ENCODE data around the gene SUPT4H1. TPM values are rescaled to one million over a fixed set of nuclear protein-coding genes. Genes with fewer than 3 reads are reported as not detected.

Gene SUPT4H1
- total RNA-seq, 1 donor from 2014 or later = 95.7 TPM

DNA sequence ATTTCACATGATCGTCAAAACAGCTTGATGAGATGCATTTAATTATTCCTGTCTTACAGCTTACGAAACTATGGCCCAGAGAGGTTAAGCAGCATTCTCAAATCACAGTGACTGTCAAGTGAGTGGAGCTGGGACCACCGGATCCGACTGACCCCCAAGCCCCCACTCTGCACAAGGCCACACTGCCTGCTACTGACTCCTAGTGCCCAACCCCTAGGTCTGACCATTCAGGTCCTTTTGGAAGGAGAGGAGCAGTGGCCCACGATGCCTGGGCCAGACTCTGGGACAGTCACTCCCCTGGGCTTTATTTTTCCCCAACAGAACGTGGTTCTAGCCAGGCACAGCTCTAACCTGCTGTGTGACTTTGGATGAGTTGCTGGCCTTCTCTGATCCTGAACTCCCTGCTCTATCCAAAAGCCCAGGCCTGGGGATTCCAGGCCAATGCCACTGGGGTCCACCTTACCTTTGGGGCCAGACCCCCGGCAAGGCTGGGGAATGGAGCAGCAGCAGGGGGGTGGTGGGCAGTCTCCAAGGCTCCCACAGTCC is 33.3 kb downstream of the SUPT4H1 start:
- H3K36me3 Mint-ChIP-seq (ENCODE audit: insufficient read depth) = peaks cover 13% of the 10 kb centered on the region
- DNase-seq (ENCODE audit: low spot score, unreplicated experiment) = no peak
- peaks cover 1% of the 10 kb centered on the region for H3K4me1 Mint-ChIP-seq (ENCODE audit: low read depth)
- no peak for TF ChIP-seq CTCF (IDR thresholded peaks at IDR 0.05; ENCODE audit: unreplicated experiment)
- H3K9me3 Mint-ChIP-seq (ENCODE audit: low read depth) = no peaks in the 10 kb centered on the region
- H3K27ac Mint-ChIP-seq = no peak overlapping the region
- no peaks in the 10 kb centered on the region for H3K27me3 Mint-ChIP-seq
- no peak overlapping the region for H3K4me3 Mint-ChIP-seq (ENCODE audit: low read depth)

GRCh38 chr17:58318065-58318481 is 33.9 kb downstream of the SUPT4H1 start:
- H3K4me1 Mint-ChIP-seq (ENCODE audit: low read depth) = no peaks in the 10 kb centered on the region
- no peaks in the 10 kb centered on the region for H3K9me3 Mint-ChIP-seq (ENCODE audit: low read depth)
- H3K27ac Mint-ChIP-seq = no peak overlapping the region
- no peaks in the 10 kb centered on the region for H3K27me3 Mint-ChIP-seq
- no peak overlapping the region for H3K4me3 Mint-ChIP-seq (ENCODE audit: low read depth)
- TF ChIP-seq CTCF (IDR thresholded peaks at IDR 0.05; ENCODE audit: unreplicated experiment) = no peak
- no peak for DNase-seq (ENCODE audit: low spot score, unreplicated experiment)
- peaks cover 13% of the 10 kb centered on the region for H3K36me3 Mint-ChIP-seq (ENCODE audit: insufficient read depth)

DNA sequence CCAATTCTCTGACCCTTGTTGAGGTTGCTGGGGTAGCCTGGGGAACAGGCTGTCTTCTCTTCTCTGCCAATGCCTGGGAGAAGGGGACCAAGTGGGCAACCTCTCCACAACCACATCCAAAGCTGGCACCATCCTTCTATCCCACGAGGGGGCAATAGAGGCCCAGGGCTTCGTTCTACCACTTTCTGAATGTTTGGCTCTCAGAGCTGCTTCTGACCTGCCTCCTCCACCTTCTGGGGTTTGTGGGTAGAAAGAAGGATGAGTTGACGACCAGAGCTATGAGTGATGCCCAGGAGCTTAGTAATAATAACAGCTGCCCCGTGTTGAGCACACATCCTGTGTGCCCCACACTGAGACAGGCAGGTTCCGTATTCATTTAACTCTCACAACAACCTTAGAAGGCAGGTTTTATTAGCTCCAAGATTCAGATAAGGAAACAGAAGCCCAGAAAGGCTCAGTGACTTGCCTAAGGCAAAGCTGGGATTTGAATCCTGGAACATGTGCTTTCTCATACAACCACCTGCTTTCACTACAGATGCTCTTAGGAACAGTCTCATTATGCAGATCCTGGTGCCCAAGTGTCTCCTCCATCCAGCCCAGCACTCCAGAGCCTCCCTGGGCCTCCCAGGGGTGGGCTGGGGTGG is 34.5 kb downstream of the SUPT4H1 start:
- no peak overlapping the region for H3K27ac Mint-ChIP-seq
- DNase-seq (ENCODE audit: low spot score, unreplicated experiment) = no peak
- H3K36me3 Mint-ChIP-seq (ENCODE audit: insufficient read depth) = peaks cover 13% of the 10 kb centered on the region
- no peaks in the 10 kb centered on the region for H3K4me1 Mint-ChIP-seq (ENCODE audit: low read depth)
- H3K9me3 Mint-ChIP-seq (ENCODE audit: low read depth) = no peaks in the 10 kb centered on the region
- no peak overlapping the region for H3K4me3 Mint-ChIP-seq (ENCODE audit: low read depth)
- TF ChIP-seq CTCF (IDR thresholded peaks at IDR 0.05; ENCODE audit: unreplicated experiment) = peak; percentile 68
- no peaks in the 10 kb centered on the region for H3K27me3 Mint-ChIP-seq

- peaks cover 6% of the 10 kb centered on the region for H3K36me3 Mint-ChIP-seq (ENCODE audit: insufficient read depth)
- no peaks in the 10 kb centered on the region for H3K9me3 Mint-ChIP-seq (ENCODE audit: low read depth)
- TF ChIP-seq CTCF (IDR thresholded peaks at IDR 0.05; ENCODE audit: unreplicated experiment) = no peak
- H3K27ac Mint-ChIP-seq = no peak overlapping the region
- H3K4me3 Mint-ChIP-seq (ENCODE audit: low read depth) = no peak overlapping the region
- no peaks in the 10 kb centered on the region for H3K27me3 Mint-ChIP-seq
- no peaks in the 10 kb centered on the region for H3K4me1 Mint-ChIP-seq (ENCODE audit: low read depth)
- DNase-seq (ENCODE audit: low spot score, unreplicated experiment) = peak; percentile 5
These were observed 35.6 kb downstream of the SUPT4H1 start for GRCh38 chr17:58316260-58316960.

DNA sequence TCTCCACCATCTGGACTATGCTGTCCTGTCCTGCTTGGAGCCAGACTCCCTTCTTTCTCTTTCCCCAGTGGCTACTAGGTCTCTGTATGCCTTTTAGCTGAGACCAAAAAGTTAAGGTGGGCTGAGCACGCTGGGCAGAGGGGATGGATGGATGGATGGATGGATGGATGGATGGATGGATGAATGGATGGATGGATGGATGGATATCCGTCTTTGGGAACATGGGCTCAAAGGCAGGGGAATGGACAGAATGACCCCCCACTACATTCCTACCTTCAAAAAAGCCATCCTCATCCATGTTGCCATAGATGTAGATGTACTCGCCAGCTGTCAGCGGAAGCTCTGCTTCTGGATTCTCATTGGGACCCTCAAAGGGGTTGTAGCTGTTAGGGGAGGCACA is 36.3 kb downstream of the SUPT4H1 start:
- Mint-ChIP-seq H3K36me3 (ENCODE audit: insufficient read depth) (peaks cover 3% of the 10 kb centered on the region), H3K9me3 (ENCODE audit: low read depth) (no peaks in the 10 kb centered on the region), H3K27me3 (no peaks in the 10 kb centered on the region), H3K4me3 (ENCODE audit: low read depth) (no peak overlapping the region), H3K4me1 (ENCODE audit: low read depth) (no peaks in the 10 kb centered on the region), H3K27ac (no peak overlapping the region)
- no peak for TF ChIP-seq CTCF (IDR thresholded peaks at IDR 0.05; ENCODE audit: unreplicated experiment)
- DNase-seq (ENCODE audit: low spot score, unreplicated experiment) = no peak
